ENCODE measurements around the gene CLIC1.
A peak's percentile ranks its signal among the peaks of the same experiment; 100 is the strongest.
"Not testable (repeated sequence)": the region's sequence is repeated elsewhere in the genome, so short reads cannot be mapped to it uniquely, and the experiment has no call there.

CLIC1 gene

DNA sequence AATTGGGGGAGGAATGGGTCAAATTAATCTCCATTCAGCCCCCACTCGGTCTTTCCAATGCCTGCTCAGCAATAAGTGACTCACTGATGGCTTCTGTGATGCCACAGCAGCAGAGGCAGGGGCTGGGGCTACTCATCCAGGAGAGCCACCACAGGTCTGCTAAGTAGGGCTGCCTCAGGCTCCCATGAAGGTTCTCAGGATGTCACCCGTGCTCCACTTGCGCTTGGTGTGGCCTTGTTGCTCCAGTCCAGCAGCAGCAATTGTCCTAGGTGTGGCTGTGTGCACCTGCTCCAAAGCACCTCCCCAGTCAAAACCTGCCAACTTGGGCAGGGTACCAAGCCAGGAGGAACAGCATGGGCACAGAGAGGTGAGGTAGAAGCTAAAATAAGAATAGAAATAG lies 14.2 kb downstream of the CLIC1 start:
- no peak for DNase-seq (ENCODE audit: low read depth in 3 of 3)

GRCh38 chr6:31721351-31722020 lies 14.8 kb downstream of the CLIC1 start, which contains the start of gene LY6G6C:
Gene LY6G6C (minus strand): TSS chr6:31721746. CDS start chr6:31721679, 67 bp downstream.
- DNase-seq (ENCODE audit: low read depth in 3 of 3), result no peak

DNA sequence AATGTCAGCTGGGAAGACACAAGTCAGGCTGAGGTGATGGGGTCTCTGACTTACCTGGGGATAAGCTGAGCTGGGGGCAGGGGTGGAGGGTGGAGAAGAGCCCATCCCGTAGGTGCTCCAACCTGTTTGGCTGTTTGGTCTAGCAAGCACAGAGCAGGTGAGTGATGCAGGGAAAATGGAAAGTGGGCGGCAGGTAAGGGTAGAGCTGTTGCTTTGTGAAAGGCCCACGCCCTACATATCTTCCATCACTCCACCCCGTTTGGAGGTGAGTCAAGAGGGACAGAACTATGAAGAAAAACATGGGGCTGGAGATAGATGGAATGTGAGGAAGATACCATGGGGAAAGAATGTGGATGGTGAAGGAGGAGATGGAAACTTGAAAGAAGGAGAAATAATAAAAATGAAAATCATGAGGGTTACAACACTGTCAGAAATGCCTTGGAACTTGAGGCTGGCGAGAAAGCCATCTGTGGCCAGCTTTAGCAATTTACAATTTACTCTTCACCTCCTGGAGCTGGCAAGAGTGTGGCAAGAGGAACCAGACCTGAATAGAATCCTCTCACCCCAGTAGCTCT lies 16.0 kb downstream of the CLIC1 start:
- DNase-seq (ENCODE audit: low read depth in 3 of 3), result no peak

- no peak for DNase-seq (ENCODE audit: low read depth in 3 of 3)
These were observed 17.3 kb downstream of the CLIC1 start for GRCh38 chr6:31719001-31719400.

DNA sequence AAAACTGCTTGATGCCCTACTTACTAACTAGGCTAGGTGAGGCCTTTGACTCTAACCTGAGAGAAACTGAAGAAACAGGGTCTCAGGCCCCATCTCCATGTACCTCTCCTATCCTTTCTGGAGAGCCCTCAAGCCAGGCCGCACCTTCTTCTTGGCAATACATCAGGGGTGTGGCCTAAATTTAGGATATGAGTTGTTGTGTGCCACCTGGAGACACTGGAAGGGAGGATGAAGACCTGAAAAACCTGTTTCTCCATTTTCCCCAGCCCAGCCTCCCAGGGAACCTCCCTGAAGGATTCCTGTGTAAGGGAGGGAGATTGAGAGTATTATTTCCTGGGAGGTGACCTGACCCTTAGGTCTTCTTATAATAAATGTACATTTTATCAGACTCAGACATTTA lies 18.1 kb downstream of the CLIC1 start:
- DNase-seq (ENCODE audit: low read depth in 3 of 3), result no peak

DNA sequence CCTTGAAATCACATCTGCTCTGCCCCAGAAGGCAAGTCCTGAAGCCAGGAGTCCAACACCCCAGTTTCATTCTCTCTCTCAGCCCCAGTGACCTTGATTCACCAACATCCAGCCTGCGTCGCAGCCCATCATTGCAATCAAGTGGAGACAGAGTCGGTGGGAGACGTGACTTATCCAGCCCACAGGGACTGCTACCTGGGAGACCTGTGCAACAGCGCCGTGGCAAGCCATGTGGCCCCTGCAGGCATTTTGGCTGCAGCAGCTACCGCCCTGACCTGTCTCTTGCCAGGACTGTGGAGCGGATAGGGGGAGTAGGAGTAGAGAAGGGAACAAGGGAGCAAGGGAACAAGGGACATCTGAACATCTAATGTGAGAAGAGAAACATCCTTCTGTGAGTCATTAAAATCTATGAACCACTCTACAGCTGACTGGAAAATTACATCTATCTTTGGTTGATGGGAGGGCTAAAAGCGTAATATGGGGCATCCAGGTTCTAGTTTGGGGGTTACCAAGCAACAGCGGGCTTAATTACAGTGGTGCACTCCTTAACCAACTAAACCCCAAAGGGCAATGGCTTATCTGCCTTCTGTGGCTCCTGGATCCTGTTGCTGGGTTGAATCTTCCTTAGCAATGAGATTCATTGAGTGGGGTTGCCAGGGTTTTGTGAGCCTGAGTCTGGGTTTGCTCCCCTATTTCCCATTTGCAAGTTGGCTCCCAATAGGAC lies 18.7 kb downstream of the CLIC1 start:
- DNase-seq (ENCODE audit: low read depth in 3 of 3), result no peak

DNA sequence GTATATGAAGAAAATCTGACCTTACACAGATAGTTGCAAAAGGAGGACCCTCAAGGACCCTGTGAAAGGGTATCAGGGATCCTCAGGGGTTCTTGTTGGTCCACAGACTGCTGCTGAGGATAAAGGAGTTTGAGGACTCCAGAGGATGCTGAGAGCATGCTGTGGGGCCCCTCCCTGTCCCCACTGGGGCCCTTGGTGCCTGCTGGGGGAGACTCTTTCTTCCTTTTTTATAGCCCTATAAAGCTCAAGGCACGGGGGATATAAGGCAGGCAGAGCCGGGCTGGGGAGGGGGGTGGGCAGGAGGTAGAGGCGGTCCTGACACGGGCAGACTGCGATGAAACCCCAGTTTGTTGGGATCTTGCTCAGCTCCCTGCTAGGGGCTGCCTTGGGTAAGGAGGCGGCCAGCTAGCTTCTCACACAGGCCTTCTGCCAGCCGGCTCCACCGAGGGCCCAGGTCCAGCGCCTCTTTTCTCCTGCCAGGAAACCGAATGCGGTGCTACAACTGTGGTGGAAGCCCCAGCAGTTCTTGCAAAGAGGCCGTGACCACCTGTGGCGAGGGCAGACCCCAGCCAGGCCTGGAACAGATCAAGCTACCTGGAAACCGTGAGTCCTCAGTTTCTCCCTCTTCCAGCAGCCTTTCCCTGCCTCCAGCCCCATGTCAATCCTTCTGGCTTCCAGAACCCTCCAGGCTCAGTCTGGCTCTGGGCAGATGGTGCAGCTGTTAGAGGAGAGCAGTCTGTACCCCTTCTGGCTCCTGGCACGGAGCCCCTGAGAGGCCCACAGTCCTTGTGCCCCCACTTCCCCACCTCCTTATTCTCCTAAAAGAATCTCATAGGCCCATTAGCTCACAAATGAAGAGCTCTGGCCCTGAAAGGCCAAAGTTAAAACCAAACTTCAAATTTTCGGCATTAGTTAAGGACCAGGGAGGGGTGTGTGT lies 21.0 kb downstream of the CLIC1 start, which contains the start of gene LY6G6D:
Gene LY6G6D (plus strand): TSS at position 327 of the 937 bp plus-strand sequence. CDS start 8 bp downstream, at position 335.
- no peak for DNase-seq (ENCODE audit: low read depth in 3 of 3)

- no peak for DNase-seq (ENCODE audit: low read depth in 3 of 3)
These were observed 22.2 kb downstream of the CLIC1 start for GRCh38 chr6:31713991-31714684.

DNA sequence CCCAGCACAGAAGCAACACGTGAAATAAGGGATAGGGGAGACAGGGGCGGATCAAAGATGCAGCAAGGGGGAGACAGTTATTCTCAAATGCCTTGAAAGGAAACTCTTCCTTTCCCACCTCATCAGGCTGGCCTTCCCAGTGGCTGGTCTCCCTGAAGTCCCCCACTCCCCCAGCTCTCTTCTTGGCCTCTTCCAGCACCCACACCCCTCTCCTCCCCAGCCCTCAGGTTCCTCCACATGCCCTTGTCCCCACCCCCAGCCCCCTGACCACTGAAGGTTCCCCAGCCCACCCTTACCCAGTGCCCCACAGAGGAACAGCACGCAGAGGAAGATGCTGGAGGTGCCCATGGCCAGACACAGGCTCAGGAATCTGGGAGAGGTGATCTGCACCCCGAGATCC lies 22.9 kb downstream of the CLIC1 start:
- no peak for DNase-seq (ENCODE audit: low read depth in 3 of 3)

GRCh38 chr6:31712296-31712695 lies 24.0 kb downstream of the CLIC1 start:
- no peak for DNase-seq (ENCODE audit: low read depth in 3 of 3)

GRCh38 chr6:31711233-31711632 lies 25.1 kb downstream of the CLIC1 start:
- no peak for DNase-seq (ENCODE audit: low read depth in 3 of 3)

DNA sequence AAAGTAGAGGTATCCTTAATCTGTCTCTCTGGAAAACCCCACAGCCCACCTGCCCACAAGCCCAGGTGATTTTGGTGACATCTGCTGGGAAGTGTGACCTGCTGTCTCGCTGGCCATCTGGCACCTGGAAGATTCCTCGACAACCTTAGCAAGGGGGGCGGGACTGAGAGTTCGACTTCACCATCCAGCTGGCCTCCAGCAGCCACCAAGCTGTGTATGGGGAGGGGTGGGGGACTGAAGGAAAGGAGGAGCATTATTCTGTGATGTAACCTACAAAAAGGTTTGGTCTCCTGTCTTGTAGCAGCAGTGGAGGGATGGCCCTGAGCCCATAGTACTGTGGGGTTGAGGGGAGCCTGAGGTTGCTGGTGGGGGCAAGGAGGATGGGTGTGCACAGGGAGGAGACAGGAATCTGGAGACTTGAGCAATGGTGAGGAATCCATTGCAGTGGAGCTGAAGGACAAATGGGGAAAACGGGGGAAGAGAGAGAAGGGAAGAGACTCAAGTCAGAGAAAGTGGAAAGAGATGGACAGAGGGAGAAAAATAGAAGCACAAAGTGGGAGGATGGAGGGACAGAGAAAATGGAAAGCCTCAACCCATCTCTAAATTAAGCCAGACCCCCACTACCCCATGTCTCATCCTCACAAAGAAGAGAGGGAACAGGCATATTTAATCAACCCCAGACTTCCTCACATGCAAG lies 25.7 kb downstream of the CLIC1 start:
- DNase-seq (ENCODE audit: low read depth in 3 of 3), result no peak

DNA sequence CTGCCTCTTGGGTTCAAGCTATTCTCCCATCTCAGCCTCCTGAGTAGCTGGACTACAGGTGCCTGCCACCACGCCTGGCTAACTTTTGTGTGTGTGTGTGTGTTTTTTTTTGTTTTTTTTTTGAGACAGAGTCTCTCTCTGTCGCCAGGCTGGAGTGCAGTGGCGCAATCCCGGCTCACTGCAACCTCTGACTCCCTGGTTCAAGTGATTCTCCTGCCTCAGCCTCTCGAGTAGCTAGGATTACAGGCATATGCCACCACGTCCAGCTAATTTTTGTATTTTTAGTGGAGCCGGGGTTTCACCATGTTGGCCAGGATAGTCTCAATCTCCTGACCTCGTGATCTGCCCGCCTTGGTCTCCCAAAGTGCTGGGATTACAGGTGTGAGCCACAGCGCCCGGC lies 27.2 kb downstream of the CLIC1 start:
- not testable (repeated sequence) for DNase-seq (ENCODE audit: low read depth in 3 of 3)

GRCh38 chr6:31708224-31708623 lies 28.1 kb downstream of the CLIC1 start:
- no peak for DNase-seq (ENCODE audit: low read depth in 3 of 3)

DNA sequence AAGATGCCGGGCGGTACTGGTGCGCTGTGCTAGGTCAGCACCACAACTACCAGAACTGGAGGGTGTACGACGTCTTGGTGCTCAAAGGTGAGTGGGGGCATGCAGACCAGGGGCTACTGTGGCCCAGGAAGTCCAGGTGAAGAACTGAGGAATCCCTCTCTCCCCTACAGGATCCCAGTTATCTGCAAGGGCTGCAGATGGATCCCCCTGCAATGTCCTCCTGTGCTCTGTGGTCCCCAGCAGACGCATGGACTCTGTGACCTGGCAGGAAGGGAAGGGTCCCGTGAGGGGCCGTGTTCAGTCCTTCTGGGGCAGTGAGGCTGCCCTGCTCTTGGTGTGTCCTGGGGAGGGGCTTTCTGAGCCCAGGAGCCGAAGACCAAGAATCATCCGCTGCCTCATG lies 28.6 kb downstream of the CLIC1 start:
- no peak for DNase-seq (ENCODE audit: low read depth in 3 of 3)

DNA sequence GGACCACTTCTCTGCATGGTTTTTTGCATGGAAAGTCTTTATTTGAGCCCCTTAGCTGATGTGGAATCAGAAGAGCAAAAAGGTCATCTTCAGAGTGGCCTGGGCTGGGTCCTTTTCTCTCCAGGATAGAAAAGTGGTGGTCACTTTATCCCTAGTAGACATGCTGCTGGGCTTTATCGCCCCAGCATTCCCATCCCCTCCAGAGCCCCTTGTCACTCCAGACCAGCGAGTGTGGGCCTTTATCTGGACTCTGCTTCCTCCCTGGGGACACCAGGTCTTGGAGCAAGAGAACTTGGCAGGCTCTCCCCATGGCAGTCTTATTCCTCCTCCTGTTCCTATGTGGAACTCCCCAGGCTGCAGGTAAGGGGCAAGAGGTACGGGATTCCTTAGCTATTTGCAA lies 29.7 kb downstream of the CLIC1 start, which contains the start of gene LY6G6F:
Gene LY6G6F (plus strand): TSS at position 268 of the 400 bp plus-strand sequence. CDS start 41 bp downstream, at position 309.
- no peak for DNase-seq (ENCODE audit: low read depth in 3 of 3)

- DNase-seq (ENCODE audit: low read depth in 3 of 3), result no peak
These were observed 30.4 kb downstream of the CLIC1 start for GRCh38 chr6:31705931-31706330.

GRCh38 chr6:31702819-31703716 lies 33.3 kb downstream of the CLIC1 start, which contains the start of gene ABHD16A:
Gene ABHD16A (minus strand): TSS chr6:31703324. CDS start chr6:31703281, 43 bp downstream.
- peak; percentile 94 to 98 (median 96) for DNase-seq (ENCODE audit: low read depth in 3 of 3)

- peak in 1 of 3 donors; percentile 38 for DNase-seq (ENCODE audit: low read depth in 3 of 3)
These were observed 33.9 kb downstream of the CLIC1 start for GRCh38 chr6:31702405-31702818.

All from stimulated activated CD4-positive, alpha-beta T cell treated with anti-CD3 and anti-CD28 coated beads, TNF-alpha, amount 100 ng/mL, for 48 hours (primary cell).